Measurements from ENCODE around the gene HIP1.

- TF ChIP-seq CTCF (IDR thresholded peaks at IDR 0.05), result no peak
- no peak for TF ChIP-seq POLR2AphosphoS5 (IDR thresholded peaks at IDR 0.05; ENCODE audit: insufficient read depth in 1 of 2, low read depth in 1 of 2)
- no peak for TF ChIP-seq POLR2A (IDR thresholded peaks at IDR 0.05)
Measured at GRCh38 chr7:75732016-75732521, 6.7 kb downstream of the HIP1 start.
